Measurements from ENCODE around the gene BRPF1.

BRPF1 gene

DNA sequence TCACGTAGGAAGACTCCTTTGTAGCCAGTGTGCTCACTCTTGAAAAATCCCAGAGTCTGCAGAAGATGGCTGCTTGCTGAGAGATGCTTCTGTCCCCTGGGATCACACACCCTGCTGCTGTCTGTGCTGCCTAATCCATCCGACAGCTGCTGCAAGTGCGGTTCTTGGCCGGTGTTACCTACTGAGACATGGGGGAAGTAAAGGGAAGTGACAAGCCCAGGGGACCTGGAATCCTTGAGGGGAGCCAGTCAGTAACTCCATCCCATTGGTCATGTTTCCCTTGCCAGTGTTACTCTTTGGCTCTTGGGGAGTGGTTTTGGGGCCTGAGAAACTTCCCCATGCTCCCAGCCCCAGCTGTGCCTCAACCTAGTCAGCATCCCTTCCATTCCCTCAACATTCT lies 36.2 kb upstream of the BRPF1 start:
- H3K4me3 ChIP-seq (ENCODE audit: low read depth, low read length): no peak overlapping the region
- no peak for DNase-seq (ENCODE audit: low read depth)
- TF ChIP-seq, protein P1, sequence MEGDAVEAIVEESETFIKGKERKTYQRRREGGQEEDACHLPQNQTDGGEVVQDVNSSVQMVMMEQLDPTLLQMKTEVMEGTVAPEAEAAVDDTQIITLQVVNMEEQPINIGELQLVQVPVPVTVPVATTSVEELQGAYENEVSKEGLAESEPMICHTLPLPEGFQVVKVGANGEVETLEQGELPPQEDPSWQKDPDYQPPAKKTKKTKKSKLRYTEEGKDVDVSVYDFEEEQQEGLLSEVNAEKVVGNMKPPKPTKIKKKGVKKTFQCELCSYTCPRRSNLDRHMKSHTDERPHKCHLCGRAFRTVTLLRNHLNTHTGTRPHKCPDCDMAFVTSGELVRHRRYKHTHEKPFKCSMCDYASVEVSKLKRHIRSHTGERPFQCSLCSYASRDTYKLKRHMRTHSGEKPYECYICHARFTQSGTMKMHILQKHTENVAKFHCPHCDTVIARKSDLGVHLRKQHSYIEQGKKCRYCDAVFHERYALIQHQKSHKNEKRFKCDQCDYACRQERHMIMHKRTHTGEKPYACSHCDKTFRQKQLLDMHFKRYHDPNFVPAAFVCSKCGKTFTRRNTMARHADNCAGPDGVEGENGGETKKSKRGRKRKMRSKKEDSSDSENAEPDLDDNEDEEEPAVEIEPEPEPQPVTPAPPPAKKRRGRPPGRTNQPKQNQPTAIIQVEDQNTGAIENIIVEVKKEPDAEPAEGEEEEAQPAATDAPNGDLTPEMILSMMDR (conservative IDR thresholded peaks at IDR 0.05; ENCODE audit: low read depth, low read length): no peak

- TF ChIP-seq, protein P1 (conservative IDR thresholded peaks at IDR 0.05; ENCODE audit: low read depth, low read length): no peak
Measured at GRCh38 chr3:9695746-9696145, 35.8 kb upstream of the BRPF1 start.

DNA sequence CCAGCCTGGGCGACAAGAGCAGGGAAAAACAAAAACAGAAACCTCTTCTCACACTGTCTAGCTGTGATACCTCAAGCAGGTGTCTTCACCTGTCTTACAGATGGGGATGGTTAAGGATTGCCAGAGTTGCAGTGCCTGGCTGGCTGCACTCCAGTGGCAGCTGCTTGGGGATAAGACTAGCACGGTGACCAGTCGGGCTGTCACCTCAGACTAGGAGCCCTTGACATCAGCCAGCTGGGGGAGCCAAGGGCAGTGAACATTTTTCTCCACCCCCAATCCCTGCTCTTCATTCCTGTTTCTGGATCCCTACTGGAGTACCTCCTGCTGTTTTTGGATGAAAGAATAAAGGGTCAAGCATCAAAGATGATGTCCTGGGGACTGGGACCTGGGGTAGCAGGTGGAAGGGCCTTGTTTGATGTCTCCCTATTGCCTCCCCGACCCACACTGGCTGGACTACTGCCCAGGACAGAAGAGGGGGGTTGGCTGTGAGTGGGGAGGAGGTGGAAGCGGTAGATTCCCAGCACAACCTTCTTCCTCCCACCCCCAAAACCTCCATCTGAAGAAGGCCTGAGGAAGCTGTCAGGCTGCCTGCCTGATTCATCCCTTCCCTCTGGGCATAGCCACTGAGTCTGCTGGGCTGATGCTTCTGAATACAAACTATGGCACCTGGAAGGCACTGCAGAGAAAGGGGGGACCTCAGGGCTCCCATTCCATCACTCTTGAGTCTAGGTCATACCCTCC lies 34.9 kb upstream of the BRPF1 start:
- TF ChIP-seq, protein P1 (conservative IDR thresholded peaks at IDR 0.05; ENCODE audit: low read depth, low read length): no peak
- H3K4me3 ChIP-seq (ENCODE audit: low read depth, low read length): no peak overlapping the region
- no peak for DNase-seq (ENCODE audit: low read depth)

More at GRCh38 chr3:9695746-9696145, 35.8 kb upstream of the BRPF1 start:
- no peak overlapping the region for H3K4me3 ChIP-seq (ENCODE audit: low read depth, low read length)
- DNase-seq (ENCODE audit: low read depth): no peak

DNA sequence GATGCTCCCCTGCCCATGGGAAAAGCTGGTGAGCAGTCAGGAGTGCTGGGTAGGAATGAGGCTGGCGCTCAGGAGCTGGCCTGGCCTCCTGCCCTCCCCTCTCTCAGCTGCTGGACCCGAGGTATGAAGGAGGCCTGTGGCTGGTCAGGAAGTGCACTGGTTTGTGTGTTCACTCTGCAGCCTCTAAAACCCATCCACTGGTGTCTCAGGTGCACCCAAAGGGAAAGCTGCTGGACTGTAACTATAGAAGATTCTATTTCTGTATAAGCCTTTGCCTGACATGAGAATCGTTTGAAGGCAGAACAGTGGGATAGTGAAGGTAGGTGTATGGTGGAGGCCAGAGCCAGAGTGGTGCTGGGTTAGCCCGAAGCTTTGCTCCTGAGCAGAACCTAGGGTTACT lies 33.6 kb upstream of the BRPF1 start:
- no peak overlapping the region for H3K4me3 ChIP-seq (ENCODE audit: low read depth, low read length)
- no peak for DNase-seq (ENCODE audit: low read depth)
- TF ChIP-seq, protein P1 (conservative IDR thresholded peaks at IDR 0.05; ENCODE audit: low read depth, low read length): no peak

DNA sequence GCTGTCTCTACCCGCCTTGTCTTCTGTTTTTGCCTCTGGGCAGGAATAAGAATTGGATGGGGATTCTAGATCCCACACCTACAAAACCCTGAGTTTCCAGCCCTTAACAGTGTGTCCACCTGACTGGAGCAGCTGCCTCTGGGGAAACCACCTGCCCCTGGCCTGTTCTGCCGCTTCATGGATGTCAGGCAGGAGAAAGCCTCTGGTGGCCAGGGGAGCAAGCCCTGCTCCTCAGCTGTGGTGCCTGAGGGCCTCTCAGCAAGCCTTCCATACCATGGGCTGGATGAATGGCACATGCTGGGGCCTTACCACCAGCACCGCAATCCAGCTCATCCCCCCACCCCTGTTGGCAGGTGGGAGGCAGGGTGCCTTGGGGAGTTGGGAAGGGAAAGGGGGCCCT lies 33.2 kb upstream of the BRPF1 start:
- DNase-seq (ENCODE audit: low read depth): no peak
- no peak overlapping the region for H3K4me3 ChIP-seq (ENCODE audit: low read depth, low read length)
- TF ChIP-seq, protein P1 (conservative IDR thresholded peaks at IDR 0.05; ENCODE audit: low read depth, low read length): no peak

DNA sequence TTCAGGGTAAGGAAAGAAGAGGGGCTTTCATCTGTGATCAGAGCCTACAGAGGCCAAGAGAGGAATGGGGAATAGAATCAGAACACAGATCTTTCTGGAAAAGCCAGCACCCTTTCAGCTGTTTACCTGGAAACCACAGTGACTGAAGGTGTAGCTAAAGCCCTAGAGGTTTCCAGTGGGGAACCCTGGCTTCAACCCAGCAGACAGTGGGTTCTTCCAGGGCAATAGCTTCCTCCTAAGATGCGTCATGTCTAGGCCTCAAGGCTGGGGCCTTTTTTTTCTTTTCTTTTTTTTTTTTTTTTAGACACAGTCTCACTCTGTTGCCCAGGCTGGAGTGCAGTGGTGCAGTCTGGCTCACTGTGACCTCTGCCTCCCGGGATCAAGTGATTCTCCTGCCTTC lies 31.0 kb upstream of the BRPF1 start:
- no peak for DNase-seq (ENCODE audit: low read depth)
- no peak overlapping the region for H3K4me3 ChIP-seq (ENCODE audit: low read depth, low read length)
- TF ChIP-seq, protein P1 (conservative IDR thresholded peaks at IDR 0.05; ENCODE audit: low read depth, low read length): no peak

GRCh38 chr3:9701006-9701405 lies 30.5 kb upstream of the BRPF1 start:
- DNase-seq (ENCODE audit: low read depth): peak; percentile 19
- TF ChIP-seq, protein P1 (conservative IDR thresholded peaks at IDR 0.05; ENCODE audit: low read depth, low read length): no peak
- H3K4me3 ChIP-seq (ENCODE audit: low read depth, low read length): no peak overlapping the region

All from choroid plexus epithelial cell (primary cell).